ENCODE results near the gene LRRC8A. TPM values are rescaled to one million over a fixed set of nuclear protein-coding genes. Genes with fewer than 3 reads are reported as not detected.

The LRRC8A gene
- total RNA-seq, 1 experiment from 2014 or later, result 16.4 TPM

- in situ Hi-C loops (cut with HindIII; ENCODE audit: low pct_unique_long_range_greater_than_20kb, low sequenced_read_pairs) (no loop called here), intact Hi-C loops (cut with micrococcal nuclease; ENCODE audit: unreplicated experiment) (no loop called here)
- ATAC-seq, result no peak
- no peaks in the 10 kb centered on the region for H3K27me3 ChIP-seq (ENCODE audit: control insufficient read depth, insufficient read depth, low read length)
- no TSS peak for BruUV-seq (replicated peaks)
- no peak overlapping the region for H3K4me3 ChIP-seq (ENCODE audit: low read depth in 2 of 2, low read length in 2 of 2)
- H3K27ac ChIP-seq (ENCODE audit: low read length), result no peak overlapping the region
- ChIA-PET POLR2A (no interaction called here), CTCF (no interaction called here)
- DNase-seq (ENCODE audit: low read depth, low spot score), result no peak
- H3K36me3 ChIP-seq (ENCODE audit: control insufficient read depth, insufficient read depth, low read length), result no peaks in the 10 kb centered on the region
- TF ChIP-seq SIN3A (IDR thresholded peaks at IDR 0.05; ENCODE audit: borderline replicate concordance, insufficient read depth, low read depth, low read length) (no peak), TCF7L2 (IDR thresholded peaks at IDR 0.05; ENCODE audit: low read depth, low read length) (no peak), POLR2AphosphoS5 (IDR thresholded peaks at IDR 0.05; ENCODE audit: low read depth, low read length) (no peak), REST (IDR thresholded peaks at IDR 0.05; ENCODE audit: insufficient read depth in 1 of 2, low read depth in 2 of 2, low read length in 1 of 2) (no peak), CTCF (IDR thresholded peaks at IDR 0.05) (no peak)
- H3K9me3 ChIP-seq (ENCODE audit: control insufficient read depth, insufficient read depth, low read depth, low read length), result no peaks in the 10 kb centered on the region
- peaks cover 12% of the 10 kb centered on the region; the same call in 1 of the 2 replicates for H3K4me1 ChIP-seq (ENCODE audit: control insufficient read depth, insufficient read depth, low read length)
These were observed 26.4 kb downstream of the LRRC8A start for GRCh38 chr9:128908372-128908771.

- TF ChIP-seq REST (IDR thresholded peaks at IDR 0.05; ENCODE audit: insufficient read depth in 1 of 2, low read depth in 2 of 2, low read length in 1 of 2) (no peak), CTCF (IDR thresholded peaks at IDR 0.05) (no peak), SIN3A (IDR thresholded peaks at IDR 0.05; ENCODE audit: borderline replicate concordance, insufficient read depth, low read depth, low read length) (no peak), POLR2AphosphoS5 (IDR thresholded peaks at IDR 0.05; ENCODE audit: low read depth, low read length) (no peak), TCF7L2 (IDR thresholded peaks at IDR 0.05; ENCODE audit: low read depth, low read length) (no peak)
- CTCF ChIA-PET, result no interaction called here
- in situ Hi-C loops (cut with HindIII; ENCODE audit: low pct_unique_long_range_greater_than_20kb, low sequenced_read_pairs), result no loop called here
These were observed 27.9 kb downstream of the LRRC8A start for GRCh38 chr9:128909859-128910258.

More at GRCh38 chr9:128909859-128910258, 27.9 kb downstream of the LRRC8A start:
- POLR2A ChIA-PET, result no interaction called here
- Histone ChIP-seq H3K9me3 (ENCODE audit: control insufficient read depth, insufficient read depth, low read depth, low read length) (no peaks in the 10 kb centered on the region), H3K36me3 (ENCODE audit: control insufficient read depth, insufficient read depth, low read length) (no peaks in the 10 kb centered on the region), H3K27me3 (ENCODE audit: control insufficient read depth, insufficient read depth, low read length) (no peaks in the 10 kb centered on the region), H3K4me3 (ENCODE audit: low read depth in 2 of 2, low read length in 2 of 2) (no peak overlapping the region), H3K4me1 (ENCODE audit: control insufficient read depth, insufficient read depth, low read length) (peaks cover 12% of the 10 kb centered on the region; the same call in 1 of the 2 replicates), H3K27ac (ENCODE audit: low read length) (no peak overlapping the region)
- intact Hi-C loops (cut with micrococcal nuclease; ENCODE audit: unreplicated experiment), result no loop called here
- BruUV-seq (replicated peaks), result no TSS peak
- ATAC-seq, result no peak
- DNase-seq (ENCODE audit: low read depth, low spot score), result no peak
